ENCODE measurements around the gene FBXO48.
A peak's percentile ranks its signal among the peaks of the same experiment; 100 is the strongest.

Gene FBXO48

GRCh38 chr2:68471385-68471784 is 4.3 kb upstream of the FBXO48 start:
- H3K27ac ChIP-seq = no peak overlapping the region
- no peak for TF ChIP-seq CTCF (conservative IDR thresholded peaks at IDR 0.05)

GRCh38 chr2:68469935-68470334 is 2.8 kb upstream of the FBXO48 start:
- TF ChIP-seq CTCF (conservative IDR thresholded peaks at IDR 0.05) = no peak
- H3K27ac ChIP-seq = no peak overlapping the region

GRCh38 chr2:68468801-68469200 is 1.7 kb upstream of the FBXO48 start:
- no peak for TF ChIP-seq CTCF (conservative IDR thresholded peaks at IDR 0.05)

GRCh38 chr2:68466778-68467076 is 367 bp downstream of the FBXO48 start:
- TF ChIP-seq CTCF (conservative IDR thresholded peaks at IDR 0.05) = peak; percentile 6; the same call in 1 of the 2 replicates

More at GRCh38 chr2:68468801-68469200, 1.7 kb upstream of the FBXO48 start:
- no peak overlapping the region for H3K27ac ChIP-seq

GRCh38 chr2:68466361-68466777 is 725 bp downstream of the FBXO48 start:
- TF ChIP-seq CTCF (conservative IDR thresholded peaks at IDR 0.05) = peak; percentile 54
- peak overlapping the region; percentile 76; the same call in 1 of the 2 replicates for H3K27ac ChIP-seq

More at GRCh38 chr2:68466778-68467076, 367 bp downstream of the FBXO48 start:
- H3K27ac ChIP-seq = peak overlapping the region; percentile 76; the same call in 1 of the 2 replicates

GRCh38 chr2:68465081-68465916 is 1.8 kb downstream of the FBXO48 start:
- no peak for TF ChIP-seq CTCF (conservative IDR thresholded peaks at IDR 0.05)
- H3K27ac ChIP-seq = no peak overlapping the region

GRCh38 chr2:68464651-68465050 is 2.4 kb downstream of the FBXO48 start:
- no peak overlapping the region for H3K27ac ChIP-seq
- TF ChIP-seq CTCF (conservative IDR thresholded peaks at IDR 0.05) = no peak

Data from VCaP (cell line).